GM23338 (cell line): Measurements from ENCODE around the gene KLHL22. TPM values are rescaled to one million over a fixed set of nuclear protein-coding genes. Genes with fewer than 3 reads are reported as not detected.
A peak's percentile ranks its signal among the peaks of the same experiment; 100 is the strongest.

Experiments used
- ATAC-seq: fragments of 200-7000 bp; cut with Tn5 transposase; 3 replicates; pipeline ENCODE4 v1.9.1; 2020
- DNase-seq: peaks from one replicate; pipeline ENCODE4 v3.0.0-alpha.2; 2015; ENCODE audit warnings: low spot score
- H2AFZ ChIP-seq: fragments of 200-600 bp; sonication (generic); 2 replicates; pipeline ENCODE4 v1.8.0; 2016; ENCODE audit warnings: antibody characterized with exemption, mild to moderate bottlenecking, moderate library complexity
- H3F3A ChIP-seq: fragments of 200-600 bp; sonication (generic); replicated peaks from 2 replicates; pipeline ENCODE4 v1.8.0; 2017; ENCODE audit warnings: antibody characterized with exemption, mixed run types, low read depth
- H3K27ac ChIP-seq: fragments of 200-600 bp; sonication (generic); 2 replicates; pipeline ENCODE4 v1.6.1; 2016; ENCODE audit warnings: low read depth
- H3K27me3 ChIP-seq: fragments of 200-600 bp; sonication (generic); 2 replicates; pipeline ENCODE4 v1.8.0; 2016; ENCODE audit warnings: mild to moderate bottlenecking, mixed run types, moderate library complexity; ENCODE audit not compliant: insufficient read depth
- H3K36me3 ChIP-seq: fragments of 200-600 bp; sonication (generic); 2 replicates; pipeline ENCODE4 v1.8.0; 2016; ENCODE audit warnings: mild to moderate bottlenecking; ENCODE audit not compliant: insufficient read depth
- H3K4me1 ChIP-seq: fragments of 200-600 bp; sonication (generic); 2 replicates; pipeline ENCODE4 v1.8.0; 2016; ENCODE audit warnings: mild to moderate bottlenecking, moderate library complexity; ENCODE audit not compliant: insufficient read depth
- H3K4me2 ChIP-seq: fragments of 200-600 bp; sonication (generic); 2 replicates; pipeline ENCODE4 v1.7.1; 2017; ENCODE audit warnings: mixed run types
- H3K4me3 ChIP-seq: fragments of 200-600 bp; sonication (generic); 2 replicates; pipeline ENCODE4 v1.6.1; 2016; ENCODE audit warnings: mixed run types
- H3K79me2 ChIP-seq: fragments of 200-600 bp; sonication (generic); replicated peaks from 2 replicates; pipeline ENCODE4 v1.8.0; 2017; ENCODE audit warnings: mild to moderate bottlenecking; ENCODE audit not compliant: insufficient read depth
- H3K9me2 ChIP-seq: fragments of 200-600 bp; sonication (generic); 2 replicates; pipeline ENCODE4 v1.8.0; 2017; ENCODE audit not compliant: insufficient read depth
- H4K20me1 ChIP-seq: fragments of 200-600 bp; sonication (generic); replicated peaks from 2 replicates; pipeline ENCODE4 v1.8.0; 2017; ENCODE audit warnings: mild to moderate bottlenecking; ENCODE audit not compliant: insufficient read depth
- H3K27ac Mint-ChIP-seq: 2 replicates; pipeline ENCODE4 v1.8.0; 2020; ENCODE audit warnings: inconsistent platforms, mild to moderate bottlenecking, moderate library complexity, mixed read lengths
- H3K27me3 Mint-ChIP-seq: 3 replicates; pipeline ENCODE4 v1.8.0; 2022; ENCODE audit warnings: low read depth, mild to moderate bottlenecking, moderate library complexity, mixed read lengths, inconsistent platforms; ENCODE audit not compliant: insufficient read depth, poor library complexity
- H3K36me3 Mint-ChIP-seq: 3 replicates; pipeline ENCODE4 v1.8.0; 2021; ENCODE audit warnings: low read depth, mild to moderate bottlenecking, inconsistent platforms, moderate library complexity, mixed read lengths
- H3K4me1 Mint-ChIP-seq: 3 replicates; pipeline ENCODE4 v1.8.0; 2020; ENCODE audit warnings: mild to moderate bottlenecking, inconsistent platforms, mixed read lengths
- H3K4me3 Mint-ChIP-seq: 3 replicates; pipeline ENCODE4 v1.8.0; 2021; ENCODE audit warnings: moderate library complexity, mild to moderate bottlenecking, inconsistent platforms, mixed read lengths
- H3K9me3 Mint-ChIP-seq: 3 replicates; pipeline ENCODE4 v1.8.0; 2020; ENCODE audit warnings: moderate library complexity, mild to moderate bottlenecking, inconsistent platforms, mixed read lengths
- CREB1 ChIP-seq: fragments of 250-450 bp; sonication (Bioruptor Pico); IDR thresholded peaks from 2 replicates; pipeline ENCODE4 v1.5.0; 2020; ENCODE audit warnings: low read depth, mild to moderate bottlenecking, moderate library complexity
- EZH2 ChIP-seq: fragments of 200-600 bp; sonication (generic); IDR thresholded peaks from one replicate; pipeline ENCODE4 v1.8.0; 2017; ENCODE audit warnings: antibody characterized with exemption, mild to moderate bottlenecking, low read depth; ENCODE audit not compliant: unreplicated experiment
- EZH2phosphoT487 ChIP-seq: fragments of 200-600 bp; sonication (generic); IDR thresholded peaks from one replicate; pipeline ENCODE4 v1.8.1; 2018; ENCODE audit warnings: antibody characterized with exemption; ENCODE audit not compliant: unreplicated experiment
- JUNB ChIP-seq: IDR thresholded peaks from one replicate; pipeline ENCODE4 v1.6.1; 2016; ENCODE audit warnings: antibody characterized with exemption; ENCODE audit not compliant: unreplicated experiment
- NANOG ChIP-seq: IDR thresholded peaks from 2 replicates; pipeline ENCODE4 v1.6.1; 2016; ENCODE audit warnings: antibody characterized with exemption, borderline replicate concordance
- POLR2AphosphoS5 ChIP-seq: IDR thresholded peaks from 2 replicates; pipeline ENCODE4 v1.6.1; 2016; ENCODE audit warnings: antibody characterized with exemption, low read depth
- STAT1 ChIP-seq: IDR thresholded peaks from one replicate; pipeline ENCODE4 v1.6.1; 2016; ENCODE audit warnings: antibody characterized with exemption; ENCODE audit not compliant: unreplicated experiment
- ZNF114 ChIP-seq: fragments of 250-450 bp; sonication (Bioruptor Pico); IDR thresholded peaks from 2 replicates; pipeline ENCODE4 v1.5.0; 2020; ENCODE audit warnings: mild to moderate bottlenecking, moderate library complexity
- ZNF331 ChIP-seq: fragments of 250-450 bp; sonication (Bioruptor Pico); IDR thresholded peaks from 2 replicates; pipeline ENCODE4 v1.5.0; 2020; ENCODE audit warnings: low read depth, mild to moderate bottlenecking, moderate library complexity
- polyA plus RNA-seq: library from polyadenylated mRNA; unstranded; fragments of >200 nt; fragmentation: Nextera tagmentation; extraction: Ambion mirVana; gene quantifications from 2 replicates; pipeline ENCODE4 v1.2.1, GENCODE V29; 2016
- total RNA-seq: library from RNA; depleted of rRNA; stranded (reverse); fragments of >200 nt; shearing (Covaris generic); gene quantifications from 2 replicates; pipeline ENCODE4 v1.2.3, GENCODE V29; 2014
- TF ChIP-seq, protein P1 (sequence below): fragments of 250-450 bp; sonication (Bioruptor Pico); IDR thresholded peaks from 2 replicates; pipeline ENCODE4 v1.5.0; 2020; ENCODE audit warnings: mild to moderate bottlenecking, moderate library complexity
- TF ChIP-seq, protein P2 (sequence below), 2 experiments: fragments of 200-600 bp in 1 of 2; sonication (generic) in 1 of 2; conservative IDR thresholded peaks; 2 replicates each; pipeline versions ENCODE4 v1.5.1 to v1.6.1; 2016 to 2017; ENCODE audit warnings: antibody characterized with exemption in 2 of 2, low read depth in 2 of 2, mild to moderate bottlenecking in 2 of 2, moderate library complexity in 1 of 2
- TF ChIP-seq, protein P3 (sequence below): IDR thresholded peaks from one replicate; pipeline ENCODE4 v1.6.1; 2018; ENCODE audit warnings: antibody characterized with exemption; ENCODE audit not compliant: unreplicated experiment
- TF ChIP-seq, protein P4 (sequence below): IDR thresholded peaks from 2 replicates; pipeline ENCODE4 v1.6.1; 2016; ENCODE audit warnings: antibody characterized with exemption

Gene KLHL22
- total and polyA plus RNA-seq, 2 experiments from 2014 or later, result 2.4 to 16.0 TPM

DNA sequence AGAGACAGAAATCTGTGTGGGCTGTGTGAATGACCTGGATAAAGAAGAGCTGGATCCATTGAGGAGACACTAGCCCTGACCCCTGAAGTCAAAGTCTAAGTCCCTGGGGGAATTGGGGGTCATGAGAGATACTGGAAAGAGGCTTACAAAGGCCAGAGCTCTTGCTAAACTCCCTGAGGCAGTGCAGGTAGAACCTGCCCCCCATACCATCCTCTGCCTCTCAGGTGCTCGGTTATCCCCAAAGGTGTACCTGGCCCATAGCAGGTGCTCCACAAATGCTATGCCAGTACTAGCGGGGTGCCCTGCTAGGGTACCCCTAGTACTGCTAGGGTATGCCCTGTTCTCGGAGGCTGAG is 38.9 kb downstream of the KLHL22 start:
- no peak overlapping the region for H3K4me3 ChIP-seq
- no peaks in the 10 kb centered on the region for H3K79me2 ChIP-seq
- no peaks in the 10 kb centered on the region for H3K36me3 ChIP-seq
- no peaks in the 10 kb centered on the region for H3K4me1 ChIP-seq
- Mint-ChIP-seq H3K27ac (no peak overlapping the region), H3K4me1 (peaks cover 18% of the 10 kb centered on the region), H3K36me3 (peaks cover 3% of the 10 kb centered on the region; the same call in 1 of the 3 replicates), H3K27me3 (peaks cover 19% of the 10 kb centered on the region), H3K9me3 (no peaks in the 10 kb centered on the region), H3K4me3 (no peak overlapping the region)
- H4K20me1 ChIP-seq, result no peaks in the 10 kb centered on the region
- no peaks in the 10 kb centered on the region for H3F3A ChIP-seq
- TF ChIP-seq, protein P1, sequence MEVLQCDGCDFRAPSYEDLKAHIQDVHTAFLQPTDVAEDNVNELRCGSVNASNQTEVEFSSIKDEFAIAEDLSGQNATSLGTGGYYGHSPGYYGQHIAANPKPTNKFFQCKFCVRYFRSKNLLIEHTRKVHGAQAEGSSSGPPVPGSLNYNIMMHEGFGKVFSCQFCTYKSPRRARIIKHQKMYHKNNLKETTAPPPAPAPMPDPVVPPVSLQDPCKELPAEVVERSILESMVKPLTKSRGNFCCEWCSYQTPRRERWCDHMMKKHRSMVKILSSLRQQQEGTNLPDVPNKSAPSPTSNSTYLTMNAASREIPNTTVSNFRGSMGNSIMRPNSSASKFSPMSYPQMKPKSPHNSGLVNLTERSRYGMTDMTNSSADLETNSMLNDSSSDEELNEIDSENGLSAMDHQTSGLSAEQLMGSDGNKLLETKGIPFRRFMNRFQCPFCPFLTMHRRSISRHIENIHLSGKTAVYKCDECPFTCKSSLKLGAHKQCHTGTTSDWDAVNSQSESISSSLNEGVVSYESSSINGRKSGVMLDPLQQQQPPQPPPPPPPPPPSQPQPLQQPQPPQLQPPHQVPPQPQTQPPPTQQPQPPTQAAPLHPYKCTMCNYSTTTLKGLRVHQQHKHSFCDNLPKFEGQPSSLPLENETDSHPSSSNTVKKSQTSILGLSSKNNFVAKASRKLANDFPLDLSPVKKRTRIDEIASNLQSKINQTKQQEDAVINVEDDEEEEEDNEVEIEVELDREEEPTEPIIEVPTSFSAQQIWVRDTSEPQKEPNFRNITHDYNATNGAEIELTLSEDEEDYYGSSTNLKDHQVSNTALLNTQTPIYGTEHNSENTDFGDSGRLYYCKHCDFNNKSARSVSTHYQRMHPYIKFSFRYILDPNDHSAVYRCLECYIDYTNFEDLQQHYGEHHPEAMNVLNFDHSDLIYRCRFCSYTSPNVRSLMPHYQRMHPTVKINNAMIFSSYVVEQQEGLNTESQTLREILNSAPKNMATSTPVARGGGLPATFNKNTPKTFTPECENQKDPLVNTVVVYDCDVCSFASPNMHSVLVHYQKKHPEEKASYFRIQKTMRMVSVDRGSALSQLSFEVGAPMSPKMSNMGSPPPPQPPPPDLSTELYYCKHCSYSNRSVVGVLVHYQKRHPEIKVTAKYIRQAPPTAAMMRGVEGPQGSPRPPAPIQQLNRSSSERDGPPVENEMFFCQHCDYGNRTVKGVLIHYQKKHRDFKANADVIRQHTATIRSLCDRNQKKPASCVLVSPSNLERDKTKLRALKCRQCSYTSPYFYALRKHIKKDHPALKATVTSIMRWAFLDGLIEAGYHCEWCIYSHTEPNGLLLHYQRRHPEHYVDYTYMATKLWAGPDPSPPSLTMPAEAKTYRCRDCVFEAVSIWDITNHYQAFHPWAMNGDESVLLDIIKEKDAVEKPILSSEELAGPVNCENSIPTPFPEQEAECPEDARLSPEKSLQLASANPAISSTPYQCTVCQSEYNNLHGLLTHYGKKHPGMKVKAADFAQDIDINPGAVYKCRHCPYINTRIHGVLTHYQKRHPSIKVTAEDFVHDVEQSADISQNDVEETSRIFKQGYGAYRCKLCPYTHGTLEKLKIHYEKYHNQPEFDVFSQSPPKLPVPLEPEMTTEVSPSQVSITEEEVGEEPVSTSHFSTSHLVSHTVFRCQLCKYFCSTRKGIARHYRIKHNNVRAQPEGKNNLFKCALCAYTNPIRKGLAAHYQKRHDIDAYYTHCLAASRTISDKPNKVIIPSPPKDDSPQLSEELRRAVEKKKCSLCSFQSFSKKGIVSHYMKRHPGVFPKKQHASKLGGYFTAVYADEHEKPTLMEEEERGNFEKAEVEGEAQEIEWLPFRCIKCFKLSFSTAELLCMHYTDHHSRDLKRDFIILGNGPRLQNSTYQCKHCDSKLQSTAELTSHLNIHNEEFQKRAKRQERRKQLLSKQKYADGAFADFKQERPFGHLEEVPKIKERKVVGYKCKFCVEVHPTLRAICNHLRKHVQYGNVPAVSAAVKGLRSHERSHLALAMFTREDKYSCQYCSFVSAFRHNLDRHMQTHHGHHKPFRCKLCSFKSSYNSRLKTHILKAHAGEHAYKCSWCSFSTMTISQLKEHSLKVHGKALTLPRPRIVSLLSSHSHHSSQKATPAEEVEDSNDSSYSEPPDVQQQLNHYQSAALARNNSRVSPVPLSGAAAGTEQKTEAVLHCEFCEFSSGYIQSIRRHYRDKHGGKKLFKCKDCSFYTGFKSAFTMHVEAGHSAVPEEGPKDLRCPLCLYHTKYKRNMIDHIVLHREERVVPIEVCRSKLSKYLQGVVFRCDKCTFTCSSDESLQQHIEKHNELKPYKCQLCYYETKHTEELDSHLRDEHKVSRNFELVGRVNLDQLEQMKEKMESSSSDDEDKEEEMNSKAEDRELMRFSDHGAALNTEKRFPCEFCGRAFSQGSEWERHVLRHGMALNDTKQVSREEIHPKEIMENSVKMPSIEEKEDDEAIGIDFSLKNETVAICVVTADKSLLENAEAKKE, result no peak
- TF ChIP-seq STAT1 (no peak), EZH2 (no peak), CREB1 (CRISPR knock-in tag) (no peak), ZNF331 (no peak), NANOG (no peak), JUNB (no peak), EZH2phosphoT487 (no peak), ZNF114 (no peak), POLR2AphosphoS5 (no peak)
- TF ChIP-seq, protein P2, sequence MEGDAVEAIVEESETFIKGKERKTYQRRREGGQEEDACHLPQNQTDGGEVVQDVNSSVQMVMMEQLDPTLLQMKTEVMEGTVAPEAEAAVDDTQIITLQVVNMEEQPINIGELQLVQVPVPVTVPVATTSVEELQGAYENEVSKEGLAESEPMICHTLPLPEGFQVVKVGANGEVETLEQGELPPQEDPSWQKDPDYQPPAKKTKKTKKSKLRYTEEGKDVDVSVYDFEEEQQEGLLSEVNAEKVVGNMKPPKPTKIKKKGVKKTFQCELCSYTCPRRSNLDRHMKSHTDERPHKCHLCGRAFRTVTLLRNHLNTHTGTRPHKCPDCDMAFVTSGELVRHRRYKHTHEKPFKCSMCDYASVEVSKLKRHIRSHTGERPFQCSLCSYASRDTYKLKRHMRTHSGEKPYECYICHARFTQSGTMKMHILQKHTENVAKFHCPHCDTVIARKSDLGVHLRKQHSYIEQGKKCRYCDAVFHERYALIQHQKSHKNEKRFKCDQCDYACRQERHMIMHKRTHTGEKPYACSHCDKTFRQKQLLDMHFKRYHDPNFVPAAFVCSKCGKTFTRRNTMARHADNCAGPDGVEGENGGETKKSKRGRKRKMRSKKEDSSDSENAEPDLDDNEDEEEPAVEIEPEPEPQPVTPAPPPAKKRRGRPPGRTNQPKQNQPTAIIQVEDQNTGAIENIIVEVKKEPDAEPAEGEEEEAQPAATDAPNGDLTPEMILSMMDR (conservative IDR thresholded peaks at IDR 0.05; ENCODE audit: low read depth in 2 of 2), result no peak
- TF ChIP-seq, protein P3, sequence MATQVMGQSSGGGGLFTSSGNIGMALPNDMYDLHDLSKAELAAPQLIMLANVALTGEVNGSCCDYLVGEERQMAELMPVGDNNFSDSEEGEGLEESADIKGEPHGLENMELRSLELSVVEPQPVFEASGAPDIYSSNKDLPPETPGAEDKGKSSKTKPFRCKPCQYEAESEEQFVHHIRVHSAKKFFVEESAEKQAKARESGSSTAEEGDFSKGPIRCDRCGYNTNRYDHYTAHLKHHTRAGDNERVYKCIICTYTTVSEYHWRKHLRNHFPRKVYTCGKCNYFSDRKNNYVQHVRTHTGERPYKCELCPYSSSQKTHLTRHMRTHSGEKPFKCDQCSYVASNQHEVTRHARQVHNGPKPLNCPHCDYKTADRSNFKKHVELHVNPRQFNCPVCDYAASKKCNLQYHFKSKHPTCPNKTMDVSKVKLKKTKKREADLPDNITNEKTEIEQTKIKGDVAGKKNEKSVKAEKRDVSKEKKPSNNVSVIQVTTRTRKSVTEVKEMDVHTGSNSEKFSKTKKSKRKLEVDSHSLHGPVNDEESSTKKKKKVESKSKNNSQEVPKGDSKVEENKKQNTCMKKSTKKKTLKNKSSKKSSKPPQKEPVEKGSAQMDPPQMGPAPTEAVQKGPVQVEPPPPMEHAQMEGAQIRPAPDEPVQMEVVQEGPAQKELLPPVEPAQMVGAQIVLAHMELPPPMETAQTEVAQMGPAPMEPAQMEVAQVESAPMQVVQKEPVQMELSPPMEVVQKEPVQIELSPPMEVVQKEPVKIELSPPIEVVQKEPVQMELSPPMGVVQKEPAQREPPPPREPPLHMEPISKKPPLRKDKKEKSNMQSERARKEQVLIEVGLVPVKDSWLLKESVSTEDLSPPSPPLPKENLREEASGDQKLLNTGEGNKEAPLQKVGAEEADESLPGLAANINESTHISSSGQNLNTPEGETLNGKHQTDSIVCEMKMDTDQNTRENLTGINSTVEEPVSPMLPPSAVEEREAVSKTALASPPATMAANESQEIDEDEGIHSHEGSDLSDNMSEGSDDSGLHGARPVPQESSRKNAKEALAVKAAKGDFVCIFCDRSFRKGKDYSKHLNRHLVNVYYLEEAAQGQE, result no peak
- TF ChIP-seq, protein P4, sequence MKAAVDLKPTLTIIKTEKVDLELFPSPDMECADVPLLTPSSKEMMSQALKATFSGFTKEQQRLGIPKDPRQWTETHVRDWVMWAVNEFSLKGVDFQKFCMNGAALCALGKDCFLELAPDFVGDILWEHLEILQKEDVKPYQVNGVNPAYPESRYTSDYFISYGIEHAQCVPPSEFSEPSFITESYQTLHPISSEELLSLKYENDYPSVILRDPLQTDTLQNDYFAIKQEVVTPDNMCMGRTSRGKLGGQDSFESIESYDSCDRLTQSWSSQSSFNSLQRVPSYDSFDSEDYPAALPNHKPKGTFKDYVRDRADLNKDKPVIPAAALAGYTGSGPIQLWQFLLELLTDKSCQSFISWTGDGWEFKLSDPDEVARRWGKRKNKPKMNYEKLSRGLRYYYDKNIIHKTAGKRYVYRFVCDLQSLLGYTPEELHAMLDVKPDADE, result no peak
- no peak for DNase-seq
- no peaks in the 10 kb centered on the region for H3K9me2 ChIP-seq
- no peak overlapping the region for H3K4me2 ChIP-seq
- peak overlapping the region; percentile 8; the same call in 1 of the 2 replicates for H2AFZ ChIP-seq
- no peak overlapping the region for H3K27ac ChIP-seq
- H3K27me3 ChIP-seq, result peaks cover 4% of the 10 kb centered on the region; the same call in 1 of the 2 replicates
- no peak; the same call in 2 of the 3 replicates for ATAC-seq
